Vagina (tissue), 2 donors: ENCODE measurements around the gene KLHL2.
"Not testable (repeated sequence)": the region's sequence is repeated elsewhere in the genome, so short reads cannot be mapped to it uniquely, and the experiment has no call there.

Source experiments
- CTCF ChIP-seq, 3 experiments: fragments of 450-650 bp in 2 of 3; fragments of 200-600 bp in 1 of 3; sonication (generic) in 1 of 3; IDR thresholded peaks; one replicate each; pipeline ENCODE4 v1.5.1; 2017 to 2019; ENCODE audit warnings: antibody characterized with exemption in 3 of 3, mild to moderate bottlenecking in 2 of 3, moderate library complexity in 2 of 3
- POLR2A ChIP-seq, 2 donors: fragments of 450-650 bp; IDR thresholded peaks; one replicate each; pipeline ENCODE4 v1.6.1; 2017; ENCODE audit warnings: antibody characterized with exemption in 2 of 2, mild to moderate bottlenecking in 2 of 2, moderate library complexity in 2 of 2
- POLR2AphosphoS5 ChIP-seq, 2 donors: sonication (generic); formaldehyde crosslinking; IDR thresholded peaks; one replicate each; pipeline ENCODE4 v1.9.0; 2017; ENCODE audit warnings: antibody characterized with exemption in 2 of 2, mild to moderate bottlenecking in 2 of 2, low read depth in 1 of 2; ENCODE audit not compliant: insufficient read depth in 1 of 2

- TF ChIP-seq CTCF (IDR thresholded peaks at IDR 0.05); POLR2AphosphoS5 (IDR thresholded peaks at IDR 0.05; ENCODE audit: insufficient read depth in 1 of 2, low read depth in 1 of 2); POLR2A (IDR thresholded peaks at IDR 0.05): not testable (repeated sequence)
Observed at GRCh38 chr4:165236852-165237251, 29.5 kb downstream of the KLHL2 start.
